Activated CD8-positive, alpha-beta memory T cell treated with anti-CD3 and anti-CD28 coated beads, Interleukin-2, amount 50 U/mL, for 1 hour (primary cell): ENCODE measurements around the gene CENATAC.
"Not testable (repeated sequence)": the region's sequence is repeated elsewhere in the genome, so short reads cannot be mapped to it uniquely, and the experiment has no call there.

Experiments used
- DNase-seq: peaks from one replicate; pipeline ENCODE4 v3.0.0-alpha.2; 2020; ENCODE audit errors: extremely low read depth

Gene CENATAC

DNA sequence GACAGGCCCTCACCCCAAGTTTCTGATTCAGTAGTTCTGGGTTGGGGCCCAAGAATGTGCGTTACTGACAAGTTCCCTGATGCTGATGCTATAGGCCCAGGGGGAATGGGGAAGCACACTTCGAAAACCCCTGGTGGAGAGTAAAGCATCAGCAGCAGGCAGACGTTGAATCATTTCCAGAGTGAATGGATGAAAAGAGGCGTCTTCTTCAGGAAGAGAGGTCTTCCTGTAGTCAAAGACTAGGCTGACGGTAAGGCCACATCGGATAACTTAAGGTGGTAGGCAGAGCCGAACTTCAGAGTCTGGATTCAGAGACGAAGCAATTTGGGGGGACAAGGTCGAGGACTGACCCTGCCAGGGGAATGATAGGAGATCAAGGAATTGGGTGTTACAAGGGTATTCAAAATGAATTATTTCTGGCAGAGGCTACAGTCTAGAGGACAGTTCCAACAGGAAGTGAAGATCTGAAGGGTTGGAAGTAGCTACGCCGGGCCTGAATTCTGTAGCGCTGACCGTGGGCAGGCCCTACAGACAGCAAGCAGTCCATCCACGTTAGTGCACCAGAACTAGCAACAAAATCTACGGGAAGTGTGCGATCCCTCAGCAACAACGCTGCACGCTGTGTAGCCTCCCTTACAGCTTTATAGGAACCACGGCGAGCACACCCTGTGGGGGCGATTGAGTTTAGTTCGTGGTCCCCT is 862 bp upstream of the CENATAC start:
- DNase-seq, result no peak

DNA sequence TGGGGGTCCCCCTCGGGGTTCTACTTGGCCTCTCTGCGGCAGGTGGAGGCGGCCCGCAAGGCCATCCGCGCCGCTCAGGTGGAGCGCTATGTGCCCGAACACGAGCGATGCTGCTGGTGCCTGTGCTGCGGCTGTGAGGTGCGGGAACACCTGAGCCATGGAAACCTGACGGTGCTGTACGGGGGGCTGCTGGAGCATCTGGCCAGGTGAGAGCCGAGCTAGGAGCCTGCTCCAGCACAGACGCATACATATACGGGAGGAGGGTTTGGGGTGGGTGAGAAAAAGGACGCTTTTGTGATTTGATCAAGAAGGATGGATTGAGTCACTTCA is 415 bp downstream of the CENATAC start:
- no peak for DNase-seq

DNA sequence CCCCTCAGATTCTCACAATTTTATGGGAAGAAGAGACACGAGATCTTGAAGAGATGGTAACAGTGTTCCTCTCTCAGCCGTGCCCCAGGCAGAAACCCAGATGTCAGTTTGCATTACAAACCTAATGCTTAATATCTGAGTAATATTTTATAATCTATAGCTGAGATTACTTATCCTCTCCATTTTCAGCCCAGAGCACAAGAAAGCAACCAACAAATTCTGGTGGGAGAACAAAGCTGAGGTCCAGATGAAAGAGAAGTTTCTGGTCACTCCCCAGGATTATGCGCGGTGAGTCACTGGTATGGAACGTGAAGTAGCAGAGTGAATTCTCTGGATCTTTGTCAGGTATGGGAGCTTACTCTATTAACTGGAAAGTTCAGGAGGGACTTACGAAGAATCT is 884 bp downstream of the CENATAC start:
- no peak for DNase-seq

DNA sequence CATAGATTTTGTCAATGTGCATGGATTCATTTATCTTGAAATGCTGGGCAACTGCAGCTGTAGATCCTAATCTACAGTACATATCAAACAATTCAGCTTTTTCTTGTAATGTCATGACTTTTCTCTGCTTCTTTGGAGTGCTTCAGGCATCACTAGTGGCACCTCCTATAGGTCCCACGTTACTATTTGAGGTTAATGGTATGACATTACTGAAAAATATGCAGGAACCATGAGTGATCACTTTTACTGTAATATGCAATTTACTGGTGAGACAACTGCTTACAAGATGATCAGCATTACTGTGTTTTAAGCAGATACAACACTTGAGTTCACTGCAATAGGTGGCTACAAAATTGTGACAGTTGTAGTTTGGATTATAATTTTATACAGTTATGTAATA is 3.0 kb downstream of the CENATAC start:
- DNase-seq, result no peak

DNA sequence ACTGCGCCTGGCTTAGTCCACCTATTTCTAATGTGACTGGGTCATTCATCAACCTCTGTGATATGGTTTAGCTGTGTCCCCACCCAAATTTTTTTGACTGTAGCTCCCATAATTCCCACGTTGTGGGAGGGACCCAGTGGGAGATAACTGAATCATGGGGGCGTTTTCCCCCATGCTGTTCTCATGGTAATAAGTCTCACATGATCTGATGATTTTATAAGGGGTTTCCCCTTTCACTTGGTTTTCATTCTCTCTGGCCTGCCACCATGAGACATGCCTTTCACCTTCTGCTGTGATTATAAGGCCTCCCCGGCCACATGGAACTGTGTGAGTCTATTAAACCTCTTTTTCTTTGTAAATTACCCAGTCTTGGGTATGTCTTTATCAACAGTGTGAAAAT is 8.7 kb downstream of the CENATAC start:
- no peak for DNase-seq

DNA sequence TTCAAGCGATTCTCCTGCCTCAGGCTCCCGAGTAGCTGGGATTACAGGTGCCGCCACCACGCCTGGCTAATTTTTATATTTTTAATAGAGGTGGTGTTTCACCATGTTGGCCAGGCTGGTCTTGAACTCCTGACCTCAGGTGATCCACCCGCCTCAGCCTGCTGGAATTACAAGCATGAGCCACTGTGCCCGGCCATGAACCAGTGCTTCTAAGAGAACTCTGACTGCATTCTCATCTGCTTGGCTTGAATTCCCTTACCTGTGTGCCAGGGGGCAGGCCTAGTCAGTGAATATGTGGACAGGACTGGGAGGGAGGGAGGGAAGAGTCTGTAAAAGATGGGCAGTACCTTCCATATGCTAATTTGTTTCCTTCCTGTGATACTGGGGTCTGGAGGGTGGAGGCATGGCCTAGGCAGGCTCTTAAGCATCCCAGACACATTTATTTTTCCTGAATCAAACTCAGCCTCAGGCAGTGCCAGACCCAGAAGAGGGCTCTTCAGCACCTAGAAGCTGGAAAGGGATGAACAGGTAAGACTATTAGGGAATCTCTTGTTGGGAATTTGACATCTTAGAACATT is 13.6 kb downstream of the CENATAC start:
- no peak for DNase-seq

DNA sequence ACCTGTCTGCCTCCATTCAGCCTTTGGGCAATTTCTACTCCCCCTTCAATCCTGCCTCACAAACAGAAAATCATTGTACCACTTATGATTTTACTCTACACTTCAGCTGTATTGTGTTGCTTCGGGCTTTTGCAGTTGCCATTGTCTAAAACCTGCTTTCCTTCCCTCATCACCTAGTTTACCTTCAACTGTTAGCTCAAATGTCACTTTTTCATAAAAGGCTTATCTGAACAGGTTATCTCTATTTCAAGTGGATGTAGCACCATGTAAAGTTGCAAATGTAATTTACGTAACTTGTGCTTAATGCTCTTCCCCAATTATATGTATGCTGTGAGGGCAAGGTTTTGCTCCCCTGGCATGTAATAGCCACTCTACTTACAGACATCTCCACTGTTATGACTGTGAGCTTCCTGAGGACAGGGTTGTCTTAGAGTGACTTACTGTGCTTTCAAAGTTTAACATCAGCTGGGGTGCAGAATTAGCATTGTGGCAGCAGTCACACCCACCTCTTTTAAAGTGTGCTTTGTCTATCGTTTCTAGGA is 14.8 kb downstream of the CENATAC start:
- DNase-seq, result no peak

DNA sequence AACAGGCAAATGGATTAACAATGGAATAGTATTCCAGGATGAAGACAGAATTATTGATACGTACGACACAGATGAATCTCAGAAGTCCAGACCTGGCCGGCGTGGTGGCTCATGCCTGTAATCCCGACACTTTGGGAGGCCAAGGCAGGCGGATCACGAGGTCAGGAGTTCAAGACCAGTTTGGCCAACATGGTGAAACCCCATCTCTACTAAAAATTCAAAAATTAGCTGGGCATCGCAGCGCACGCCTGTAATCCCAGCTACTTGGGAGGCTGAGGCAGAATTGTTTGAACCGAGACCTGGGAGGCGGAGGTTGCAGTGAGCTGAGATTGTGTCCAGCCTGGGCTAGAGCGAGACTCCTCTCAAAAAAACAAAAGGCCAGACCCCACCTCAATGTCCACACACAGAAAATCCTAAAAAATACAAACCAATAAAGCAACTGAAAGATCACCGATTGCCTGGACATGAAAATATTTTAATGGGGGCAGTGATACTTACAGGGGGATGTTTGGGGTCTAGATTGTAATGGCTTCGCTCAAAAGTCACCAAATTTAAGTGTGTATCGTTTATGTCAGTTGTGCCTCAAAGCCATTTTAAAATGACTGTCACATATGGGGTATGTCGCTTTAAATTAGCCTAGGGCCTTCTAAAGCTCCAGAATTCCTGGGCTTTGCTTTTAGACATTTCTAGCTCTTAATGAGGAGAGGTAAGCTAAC is 16.4 kb downstream of the CENATAC start:
- DNase-seq, result no peak

DNA sequence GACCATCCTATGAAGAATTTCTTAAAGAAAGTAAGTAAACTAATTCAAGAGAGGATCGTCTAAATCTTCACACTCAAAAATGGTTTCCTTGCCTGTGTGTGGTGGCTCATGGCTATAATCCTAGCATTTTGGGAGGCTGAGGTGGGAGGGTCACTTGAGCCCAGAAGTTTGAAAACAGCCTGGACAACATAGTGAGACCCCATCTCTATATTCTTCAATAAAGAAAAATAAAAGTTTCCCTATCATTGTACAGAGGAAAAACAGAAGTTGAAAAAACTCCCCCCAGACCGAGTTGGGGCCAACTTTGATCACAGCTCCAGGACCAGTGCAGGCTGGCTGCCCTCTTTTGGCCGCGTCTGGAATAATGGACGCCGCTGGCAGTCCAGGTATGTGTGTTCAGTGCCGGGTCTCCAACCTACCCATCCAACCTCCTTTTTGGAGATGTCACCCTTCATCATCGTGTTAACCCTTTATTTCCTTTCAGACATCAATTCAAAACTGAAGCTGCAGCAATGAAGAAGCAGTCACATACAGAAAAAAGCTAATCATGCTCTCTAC is 17.2 kb downstream of the CENATAC start:
- DNase-seq, result no peak

DNA sequence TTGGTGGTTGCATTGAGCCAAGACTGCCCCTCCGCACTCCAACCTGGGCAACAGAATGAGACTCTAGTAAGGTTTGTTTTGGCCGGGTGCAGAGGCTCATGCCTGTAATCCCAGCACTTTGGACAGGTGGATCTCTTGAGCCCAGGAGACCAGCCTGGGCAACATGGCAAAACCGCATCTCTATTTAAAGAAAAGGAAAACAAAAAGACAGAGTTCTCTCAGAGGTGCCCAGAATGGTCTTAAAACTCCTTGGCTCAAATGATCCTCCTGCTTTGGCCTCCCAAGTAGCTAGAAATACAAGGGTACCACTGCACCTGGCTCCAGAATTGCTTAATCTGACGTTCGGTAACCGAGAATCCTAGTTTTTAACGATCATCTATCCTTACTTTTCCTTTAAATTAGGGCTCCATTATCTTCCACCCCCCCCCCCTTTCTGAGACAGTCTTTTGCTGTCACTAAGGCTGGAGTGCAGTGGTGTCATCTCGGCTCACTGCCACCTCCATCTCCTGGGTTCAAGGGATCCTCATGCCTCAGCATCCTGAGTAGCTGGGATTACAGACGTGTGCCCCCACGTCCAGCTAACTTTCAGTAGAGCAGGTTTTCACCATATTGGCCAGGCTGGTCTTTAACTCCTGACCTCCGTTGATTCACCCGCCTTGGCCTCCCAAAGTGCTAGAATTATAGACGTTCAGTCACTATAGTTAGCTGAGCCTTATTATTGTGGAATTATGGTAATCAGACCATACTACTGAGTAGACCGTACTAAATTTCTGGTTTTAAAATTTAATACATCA is 18.5 kb downstream of the CENATAC start:
- no peak for DNase-seq

DNA sequence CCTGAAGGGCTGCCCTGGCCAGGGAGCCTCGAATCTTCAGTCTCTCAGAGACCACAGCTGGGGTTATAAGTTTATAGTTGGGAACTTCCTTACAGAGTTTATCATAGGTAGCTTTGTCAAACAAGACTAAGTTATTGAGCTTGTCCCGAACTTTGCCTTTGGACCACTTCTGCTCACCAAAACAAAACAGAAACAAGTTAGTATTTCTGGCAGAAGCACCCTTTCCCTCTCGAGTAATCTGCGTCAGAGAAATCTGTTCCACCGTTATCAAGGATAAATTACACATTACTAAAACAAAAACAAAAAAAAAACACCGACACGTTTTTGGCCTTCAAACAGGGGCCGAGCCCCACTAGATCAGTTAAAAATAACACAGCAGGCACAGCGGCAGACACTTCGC is 19.4 kb downstream of the CENATAC start:
- DNase-seq, result not testable (repeated sequence)

DNA sequence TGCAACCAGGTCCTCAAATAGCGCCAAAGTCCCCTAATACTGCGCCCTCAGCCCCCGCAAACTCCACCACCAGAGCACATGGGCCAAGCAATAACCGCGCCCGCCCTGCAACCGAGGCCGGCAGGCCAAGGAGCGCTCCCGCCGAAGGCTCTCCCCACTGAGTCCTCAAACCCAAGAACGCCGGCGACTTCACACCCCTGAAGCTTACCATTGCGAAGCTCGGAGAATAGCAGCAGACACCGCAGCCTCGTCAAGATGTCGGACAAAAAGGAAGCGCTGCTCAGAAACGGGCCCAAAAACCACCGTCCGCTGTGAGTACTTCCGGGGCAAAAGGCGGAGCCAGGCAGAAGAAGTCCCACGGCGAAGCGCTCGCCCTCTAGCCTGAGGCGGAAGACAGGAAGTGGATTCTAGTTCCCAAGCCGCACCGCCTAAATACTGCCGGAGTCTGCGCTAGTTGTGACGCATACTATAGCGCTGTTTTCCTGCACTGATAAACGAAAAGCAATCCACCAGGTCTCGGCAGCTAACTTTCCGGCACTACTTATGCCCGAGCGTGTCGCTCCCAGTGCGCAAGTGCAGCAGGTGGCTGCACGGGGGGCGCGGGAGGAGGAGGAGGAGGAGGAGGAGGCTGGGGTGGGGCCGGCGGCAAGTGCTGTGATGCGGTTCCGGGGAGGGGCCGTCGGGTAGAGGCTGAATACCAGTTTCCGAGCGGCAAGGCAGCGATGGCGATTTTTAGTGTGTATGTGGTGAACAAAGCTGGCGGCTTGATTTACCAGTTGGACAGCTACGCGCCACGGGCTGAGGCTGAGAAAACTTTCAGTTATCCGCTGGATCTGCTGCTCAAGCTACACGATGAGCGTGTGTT is 20.4 kb downstream of the CENATAC start, which contains the start of the genes RPS25 and TRAPPC4:
TSS of gene RPS25 (minus strand) at position 270 of the 865 bp plus-strand sequence. CDS start at position 211, 59 bp downstream.
TSS of gene TRAPPC4 (plus strand) at position 693 of the 865 bp plus-strand sequence. CDS start at position 723, 30 bp downstream.
- peak; percentile 88 for DNase-seq

DNA sequence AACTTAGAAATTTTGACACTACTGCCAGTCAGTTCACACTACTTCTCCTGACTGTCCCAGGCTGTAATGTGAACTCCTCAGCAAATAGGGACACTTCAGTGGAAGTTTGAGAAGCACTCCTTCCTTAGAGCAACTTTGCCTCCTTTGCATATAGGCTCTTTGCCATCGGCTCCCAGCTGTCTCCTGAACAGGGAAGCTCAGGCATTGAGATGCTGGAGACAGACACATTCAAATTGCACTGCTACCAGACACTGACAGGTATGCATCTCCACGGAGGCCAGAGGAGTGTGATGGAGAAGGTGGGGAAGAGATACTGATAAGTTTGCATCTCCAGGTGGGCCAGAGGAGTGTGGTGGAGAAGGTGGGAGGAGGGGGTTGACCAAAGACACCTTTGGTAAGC is 22.1 kb downstream of the CENATAC start:
- DNase-seq, result no peak

DNA sequence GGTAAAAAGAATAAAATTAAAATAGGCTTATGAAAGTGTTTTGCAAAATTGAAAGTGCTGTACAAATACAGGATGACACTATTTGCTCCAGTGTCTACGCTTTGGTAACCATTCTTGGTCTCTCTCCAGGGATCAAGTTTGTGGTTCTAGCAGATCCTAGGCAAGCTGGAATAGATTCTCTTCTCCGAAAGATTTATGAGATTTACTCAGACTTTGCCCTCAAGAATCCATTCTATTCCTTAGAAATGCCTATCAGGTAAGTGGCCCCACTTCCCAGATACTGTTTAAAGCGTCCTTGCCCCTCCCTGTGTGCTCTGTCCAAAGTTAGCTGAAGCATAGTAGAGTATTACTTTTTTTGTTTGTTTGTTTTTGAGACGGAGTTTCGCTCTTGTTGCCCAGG is 23.7 kb downstream of the CENATAC start:
- no peak for DNase-seq

DNA sequence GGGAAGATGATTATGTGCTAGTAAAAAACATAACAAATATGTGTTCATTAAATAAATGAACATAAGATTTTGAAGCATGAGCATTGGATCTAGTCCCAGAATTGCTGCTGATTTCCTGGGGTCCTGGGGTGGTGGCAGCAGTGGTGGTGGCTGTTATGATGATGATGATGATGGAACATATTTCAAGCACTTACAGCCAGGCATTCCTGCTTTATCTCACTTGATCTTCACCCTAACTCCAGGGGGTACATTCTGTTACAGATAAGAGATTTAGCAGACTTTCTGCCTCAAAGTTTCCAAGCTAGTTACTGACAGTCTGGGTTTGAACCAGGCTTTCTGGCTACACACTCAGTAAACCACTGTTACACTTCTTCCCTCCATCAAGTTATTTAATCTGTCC is 25.8 kb downstream of the CENATAC start:
- no peak for DNase-seq

DNA sequence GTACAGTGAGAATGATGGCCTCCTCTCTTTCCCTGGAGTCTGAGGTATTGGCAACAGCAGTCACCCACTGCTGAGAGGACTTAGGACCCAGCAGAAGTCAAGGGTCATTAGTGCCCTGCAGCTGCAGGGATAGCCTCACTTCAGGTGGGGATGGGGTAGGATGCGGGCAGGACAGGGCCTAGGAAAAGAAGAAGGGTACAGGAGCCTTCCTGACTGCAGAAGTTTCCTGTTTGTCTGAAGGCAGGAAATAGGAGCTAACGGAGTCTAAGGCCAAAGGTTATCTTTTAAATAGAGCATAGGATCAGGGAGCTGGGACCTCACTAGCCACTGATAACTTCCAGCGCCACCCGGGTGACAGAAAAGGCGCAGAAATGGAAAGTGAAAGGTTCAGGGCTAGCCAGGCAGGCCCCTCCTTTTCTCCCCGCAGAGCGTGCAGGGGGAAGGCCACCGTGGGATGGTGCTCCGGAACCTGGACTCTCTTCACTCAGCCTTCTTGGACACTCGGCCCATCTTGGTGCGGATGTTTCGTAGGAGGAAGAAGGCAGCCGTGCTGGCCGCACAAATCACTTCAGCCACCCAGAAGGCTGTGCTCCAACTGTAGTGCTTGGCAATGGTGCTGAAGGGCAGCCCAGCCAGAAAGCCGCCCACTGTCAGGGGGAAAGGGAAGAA is 26.6 kb downstream of the CENATAC start:
- no peak for DNase-seq

DNA sequence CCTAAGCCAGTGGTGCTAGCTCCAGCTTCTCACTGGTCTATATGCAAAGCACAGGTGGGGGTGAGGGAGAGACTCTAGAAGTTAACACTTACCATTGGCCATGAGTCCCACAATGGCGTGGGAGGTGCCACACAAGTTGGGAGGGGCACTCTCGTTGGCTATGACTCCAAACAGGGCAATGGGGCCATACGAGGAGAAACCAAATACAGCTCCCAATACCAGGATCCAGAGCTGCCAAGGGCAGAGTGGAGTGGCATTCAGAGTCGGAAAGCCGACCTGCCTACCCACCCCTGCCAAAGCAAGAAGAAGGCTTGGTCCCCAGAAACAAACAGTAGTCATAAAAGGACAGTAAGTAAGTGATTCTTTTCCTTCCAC is 27.1 kb downstream of the CENATAC start:
- no peak for DNase-seq

DNA sequence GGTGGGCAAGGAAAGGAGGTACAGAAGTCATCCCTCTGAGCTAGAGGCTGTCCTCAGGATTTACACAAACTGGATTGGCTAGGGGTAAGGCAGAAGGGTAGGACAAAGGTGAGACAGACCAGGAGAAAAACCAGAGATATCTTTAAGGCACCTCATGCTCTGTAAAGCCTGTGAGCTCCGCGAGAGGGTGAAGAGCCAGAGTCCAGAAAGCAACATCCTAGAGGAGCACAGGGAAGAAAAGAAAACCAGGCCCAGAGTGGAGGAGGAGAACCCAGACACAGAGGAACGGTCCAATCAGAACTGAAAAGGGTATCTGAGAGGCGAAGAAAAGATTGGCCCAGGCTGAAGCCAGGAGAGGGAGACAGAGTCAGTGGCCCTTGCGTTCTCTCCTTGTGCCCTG is 27.6 kb downstream of the CENATAC start:
- DNase-seq, result no peak

DNA sequence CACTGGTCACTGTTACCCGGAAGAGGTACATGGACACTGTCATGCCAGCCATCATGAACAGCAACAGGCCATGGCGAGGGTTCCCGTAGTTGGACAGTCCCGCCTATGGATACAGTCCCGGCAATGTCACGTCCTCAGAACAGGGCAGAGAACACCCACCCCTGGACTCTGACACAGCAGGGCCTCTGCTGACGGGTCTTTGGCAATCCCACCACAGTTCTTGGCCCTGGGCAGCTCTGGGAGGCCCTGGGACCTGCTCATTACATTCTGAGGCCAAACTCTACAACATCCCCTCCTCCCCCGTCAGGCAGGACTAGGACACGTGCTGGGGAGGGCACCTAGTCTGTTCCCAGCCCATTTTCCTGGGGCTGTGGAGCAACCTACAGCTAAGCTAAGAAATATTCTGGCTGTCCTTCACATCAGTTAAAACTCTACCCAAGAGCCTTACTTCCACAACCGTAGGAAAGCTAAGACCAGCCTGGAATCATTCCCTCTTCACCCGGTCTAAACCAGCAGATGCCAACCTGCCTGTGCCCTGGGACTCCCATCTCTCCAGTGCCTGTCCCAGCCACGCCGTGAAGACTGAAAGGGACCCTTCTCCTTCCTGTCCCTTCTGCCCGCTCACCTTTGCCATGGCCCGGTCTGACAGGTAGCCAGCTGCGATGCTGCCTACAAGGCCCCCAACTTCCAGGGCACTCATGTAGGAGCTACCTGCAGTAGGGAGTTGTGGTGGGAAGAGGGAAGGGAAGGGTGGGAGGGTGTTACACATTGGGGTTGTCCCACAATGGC is 28.2 kb downstream of the CENATAC start:
- DNase-seq, result no peak
